Measurements from ENCODE around the gene THUMPD1.

DNA sequence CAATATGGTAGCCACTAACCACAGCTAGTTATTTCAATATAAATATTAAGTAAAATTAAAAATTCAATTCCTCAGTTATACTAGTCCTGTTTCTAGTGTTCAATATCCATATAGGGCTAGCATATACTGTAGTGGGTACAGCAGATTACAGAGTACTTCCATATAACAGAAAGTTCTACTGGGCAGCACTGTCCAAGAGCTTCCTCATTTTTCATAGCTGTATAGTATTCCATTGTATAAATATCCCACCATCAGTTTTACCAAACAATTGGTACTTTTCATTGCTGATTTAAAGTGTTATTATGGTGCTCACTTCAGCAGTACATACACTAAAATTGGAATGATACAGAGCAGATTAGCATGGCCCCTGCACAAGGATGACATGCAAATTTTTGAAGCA is 42.6 kb upstream of the THUMPD1 start:
- TF ChIP-seq POLR2A (IDR thresholded peaks at IDR 0.05) (no peak), POLR2AphosphoS5 (IDR thresholded peaks at IDR 0.05) (no peak)
- TF ChIP-seq, protein P1, sequence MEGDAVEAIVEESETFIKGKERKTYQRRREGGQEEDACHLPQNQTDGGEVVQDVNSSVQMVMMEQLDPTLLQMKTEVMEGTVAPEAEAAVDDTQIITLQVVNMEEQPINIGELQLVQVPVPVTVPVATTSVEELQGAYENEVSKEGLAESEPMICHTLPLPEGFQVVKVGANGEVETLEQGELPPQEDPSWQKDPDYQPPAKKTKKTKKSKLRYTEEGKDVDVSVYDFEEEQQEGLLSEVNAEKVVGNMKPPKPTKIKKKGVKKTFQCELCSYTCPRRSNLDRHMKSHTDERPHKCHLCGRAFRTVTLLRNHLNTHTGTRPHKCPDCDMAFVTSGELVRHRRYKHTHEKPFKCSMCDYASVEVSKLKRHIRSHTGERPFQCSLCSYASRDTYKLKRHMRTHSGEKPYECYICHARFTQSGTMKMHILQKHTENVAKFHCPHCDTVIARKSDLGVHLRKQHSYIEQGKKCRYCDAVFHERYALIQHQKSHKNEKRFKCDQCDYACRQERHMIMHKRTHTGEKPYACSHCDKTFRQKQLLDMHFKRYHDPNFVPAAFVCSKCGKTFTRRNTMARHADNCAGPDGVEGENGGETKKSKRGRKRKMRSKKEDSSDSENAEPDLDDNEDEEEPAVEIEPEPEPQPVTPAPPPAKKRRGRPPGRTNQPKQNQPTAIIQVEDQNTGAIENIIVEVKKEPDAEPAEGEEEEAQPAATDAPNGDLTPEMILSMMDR (IDR thresholded peaks at IDR 0.05): no peak
